Measurements from ENCODE around the gene RBM4B.
A peak's percentile ranks its signal among the peaks of the same experiment; 100 is the strongest.
"Not testable (repeated sequence)": the region's sequence is repeated elsewhere in the genome, so short reads cannot be mapped to it uniquely, and the experiment has no call there.

Gene RBM4B

GRCh38 chr11:66639814-66640340 lies 37.8 kb downstream of the RBM4B start:
- not testable (repeated sequence) for DNase-seq

DNA sequence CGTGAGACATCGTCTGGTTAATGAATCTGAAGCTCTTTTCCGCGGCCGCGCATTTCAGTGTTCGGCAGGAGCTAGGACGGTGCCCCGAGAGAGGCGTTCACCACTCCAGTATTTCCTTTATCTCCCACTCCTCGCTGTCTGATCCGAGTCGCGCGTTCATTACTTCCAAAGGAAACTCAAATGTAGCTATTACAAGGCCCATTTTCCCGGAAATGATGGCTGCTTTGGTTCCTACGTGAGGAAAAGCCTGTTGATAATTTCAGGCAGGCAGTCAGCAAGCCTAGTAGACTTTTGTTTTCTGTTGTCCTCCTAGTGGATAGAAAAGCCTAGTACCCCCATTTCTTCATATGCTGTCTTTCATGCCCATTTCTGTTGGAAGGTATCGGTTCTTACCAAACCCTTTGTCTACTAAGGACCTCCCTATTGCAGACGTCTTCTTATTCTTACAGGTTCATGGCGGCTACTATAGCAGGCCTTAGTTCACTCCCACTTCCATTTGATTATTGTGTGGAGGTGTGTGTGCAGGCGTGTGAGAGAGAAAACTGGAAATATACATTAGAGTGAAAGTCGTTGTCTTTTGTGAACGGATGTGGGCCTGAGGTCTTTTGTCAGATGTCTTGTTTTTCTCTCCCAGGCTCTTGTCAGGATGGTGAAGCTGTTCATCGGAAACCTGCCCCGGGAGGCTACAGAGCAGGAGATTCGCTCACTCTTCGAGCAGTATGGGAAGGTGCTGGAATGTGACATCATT lies 38.4 kb downstream of the RBM4B start:
- DNase-seq = peak; percentile 28

- peak; percentile 100 for DNase-seq
These were observed 39.3 kb downstream of the RBM4B start, which contains the start of gene RBM4 for GRCh38 chr11:66638177-66639065. TSS of gene RBM4 (plus strand) at chr11:66638703. CDS start at chr11:66639712, 1,009 bp downstream.

GRCh38 chr11:66637557-66638176 lies 40.0 kb downstream of the RBM4B start:
- no peak for DNase-seq

DNA sequence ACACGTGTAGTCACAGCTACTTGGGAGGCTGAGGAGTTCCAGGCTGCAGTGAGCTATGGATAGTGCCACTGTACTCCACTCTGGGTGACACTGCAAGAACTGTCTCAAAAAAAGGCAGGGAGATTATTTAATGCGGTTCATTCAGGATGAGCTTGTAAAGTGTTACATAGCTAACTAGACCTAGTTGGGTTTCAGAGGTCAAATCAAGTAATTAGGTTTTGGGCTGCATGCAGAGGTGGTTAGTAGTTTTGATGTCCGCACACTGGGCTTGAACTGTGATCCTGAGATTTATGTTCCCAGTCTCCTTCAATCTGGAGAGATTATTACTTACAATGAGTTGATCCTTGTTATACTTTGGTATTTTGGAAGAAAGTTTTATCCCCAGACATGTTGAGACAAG lies 41.3 kb downstream of the RBM4B start:
- no peak for DNase-seq

DNA sequence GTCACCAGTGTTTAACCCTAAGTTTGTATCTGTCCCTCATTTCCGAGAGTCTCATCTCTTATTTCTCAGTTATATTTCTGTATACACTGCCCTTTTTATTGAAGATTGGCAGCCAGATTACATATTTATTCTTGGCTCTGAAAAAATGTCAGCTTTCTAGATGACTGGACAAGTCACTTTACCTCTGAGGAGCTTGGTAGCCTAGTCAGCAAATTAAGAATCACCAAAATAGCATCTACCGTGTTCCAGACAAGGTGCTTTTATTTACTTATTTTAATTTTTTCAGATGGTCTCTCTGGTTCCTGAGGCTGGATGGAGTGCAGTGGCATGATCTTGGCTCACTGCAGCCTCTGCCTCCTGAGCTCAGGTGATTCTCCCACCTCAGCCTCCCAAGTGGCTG lies 44.7 kb downstream of the RBM4B start:
- no peak for DNase-seq

- no peak for DNase-seq
These were observed 45.8 kb downstream of the RBM4B start for GRCh38 chr11:66631883-66632282.

DNA sequence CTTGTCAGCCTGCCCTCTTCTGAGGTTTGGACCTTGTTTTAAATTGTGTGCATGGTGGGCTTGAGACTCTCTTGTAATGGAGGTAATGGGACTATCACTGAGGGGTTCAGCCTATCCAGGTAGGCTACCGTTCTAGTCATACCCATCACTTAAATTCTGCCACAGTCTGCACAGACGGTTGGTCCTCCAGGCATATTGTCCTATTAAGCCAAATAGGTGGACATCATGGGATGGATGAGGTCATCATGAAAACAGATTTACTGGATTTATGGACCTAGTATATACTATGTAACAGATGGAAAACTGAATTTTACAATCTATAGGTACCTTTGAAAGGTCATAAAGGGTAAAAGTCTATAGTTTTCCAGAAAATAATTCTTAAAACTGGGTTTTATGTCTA lies 48.3 kb downstream of the RBM4B start:
- DNase-seq = no peak

- DNase-seq = no peak
These were observed 49.6 kb downstream of the RBM4B start for GRCh38 chr11:66628061-66628603.

- no peak for DNase-seq
These were observed 50.8 kb downstream of the RBM4B start for GRCh38 chr11:66626926-66627325.

- no peak for DNase-seq
These were observed 51.3 kb downstream of the RBM4B start for GRCh38 chr11:66626382-66626781.

DNA sequence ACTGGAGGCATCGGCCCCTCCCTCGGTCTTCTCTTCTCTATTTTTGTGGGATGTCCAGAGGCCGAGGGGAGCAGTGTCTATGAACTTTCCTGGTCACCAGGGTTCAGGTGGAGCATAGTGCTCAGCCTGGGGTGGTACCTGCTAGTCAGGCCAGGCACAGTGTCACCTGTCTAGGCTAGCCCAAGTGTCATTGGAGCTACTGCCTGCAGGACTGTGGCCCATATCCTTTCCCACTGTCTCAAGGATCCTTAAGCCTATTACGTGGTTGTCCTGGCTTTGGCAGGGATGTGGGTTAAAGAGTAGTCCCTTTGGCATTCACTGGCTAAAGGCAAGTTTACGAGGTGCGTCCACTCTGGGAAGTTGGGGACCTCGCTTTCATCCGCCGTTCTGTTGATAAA lies 51.9 kb downstream of the RBM4B start:
- DNase-seq = no peak

DNA sequence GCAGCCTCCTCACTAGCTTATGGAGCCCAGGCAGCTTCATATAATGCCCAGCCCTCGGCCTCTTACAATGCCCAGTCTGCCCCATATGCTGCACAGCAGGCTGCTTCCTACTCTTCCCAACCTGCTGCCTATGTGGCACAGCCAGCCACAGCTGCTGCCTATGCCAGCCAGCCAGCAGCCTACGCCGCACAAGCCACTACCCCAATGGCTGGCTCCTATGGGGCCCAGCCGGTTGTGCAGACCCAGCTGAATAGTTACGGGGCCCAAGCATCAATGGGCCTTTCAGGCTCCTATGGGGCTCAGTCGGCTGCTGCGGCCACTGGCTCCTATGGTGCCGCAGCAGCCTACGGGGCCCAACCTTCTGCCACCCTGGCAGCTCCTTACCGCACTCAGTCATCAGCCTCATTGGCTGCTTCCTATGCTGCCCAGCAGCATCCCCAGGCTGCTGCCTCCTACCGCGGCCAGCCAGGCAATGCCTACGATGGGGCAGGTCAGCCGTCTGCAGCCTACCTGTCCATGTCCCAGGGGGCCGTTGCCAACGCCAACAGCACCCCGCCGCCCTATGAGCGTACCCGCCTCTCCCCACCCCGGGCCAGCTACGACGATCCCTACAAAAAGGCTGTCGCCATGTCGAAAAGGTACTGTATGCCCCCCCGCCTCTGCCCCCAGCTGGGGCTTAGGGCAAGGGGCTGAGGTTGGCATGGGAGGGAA lies 52.5 kb downstream of the RBM4B start:
- DNase-seq = no peak

DNA sequence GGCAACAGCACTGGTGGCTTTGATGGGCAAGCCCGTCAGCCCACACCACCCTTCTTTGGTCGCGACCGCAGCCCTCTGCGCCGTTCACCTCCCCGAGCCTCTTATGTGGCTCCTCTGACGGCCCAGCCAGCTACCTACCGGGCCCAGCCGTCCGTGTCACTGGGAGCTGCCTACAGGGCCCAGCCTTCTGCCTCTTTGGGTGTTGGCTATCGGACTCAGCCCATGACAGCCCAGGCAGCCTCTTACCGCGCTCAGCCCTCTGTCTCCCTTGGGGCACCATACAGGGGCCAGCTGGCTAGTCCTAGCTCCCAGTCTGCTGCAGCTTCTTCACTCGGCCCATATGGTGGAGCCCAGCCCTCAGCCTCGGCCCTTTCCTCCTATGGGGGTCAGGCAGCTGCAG lies 53.2 kb downstream of the RBM4B start:
- no peak for DNase-seq

GRCh38 chr11:66619080-66619554 lies 58.6 kb downstream of the RBM4B start:
- peak; percentile 8 for DNase-seq

- no peak for DNase-seq
These were observed 60.4 kb downstream of the RBM4B start for GRCh38 chr11:66617155-66617834.

DNA sequence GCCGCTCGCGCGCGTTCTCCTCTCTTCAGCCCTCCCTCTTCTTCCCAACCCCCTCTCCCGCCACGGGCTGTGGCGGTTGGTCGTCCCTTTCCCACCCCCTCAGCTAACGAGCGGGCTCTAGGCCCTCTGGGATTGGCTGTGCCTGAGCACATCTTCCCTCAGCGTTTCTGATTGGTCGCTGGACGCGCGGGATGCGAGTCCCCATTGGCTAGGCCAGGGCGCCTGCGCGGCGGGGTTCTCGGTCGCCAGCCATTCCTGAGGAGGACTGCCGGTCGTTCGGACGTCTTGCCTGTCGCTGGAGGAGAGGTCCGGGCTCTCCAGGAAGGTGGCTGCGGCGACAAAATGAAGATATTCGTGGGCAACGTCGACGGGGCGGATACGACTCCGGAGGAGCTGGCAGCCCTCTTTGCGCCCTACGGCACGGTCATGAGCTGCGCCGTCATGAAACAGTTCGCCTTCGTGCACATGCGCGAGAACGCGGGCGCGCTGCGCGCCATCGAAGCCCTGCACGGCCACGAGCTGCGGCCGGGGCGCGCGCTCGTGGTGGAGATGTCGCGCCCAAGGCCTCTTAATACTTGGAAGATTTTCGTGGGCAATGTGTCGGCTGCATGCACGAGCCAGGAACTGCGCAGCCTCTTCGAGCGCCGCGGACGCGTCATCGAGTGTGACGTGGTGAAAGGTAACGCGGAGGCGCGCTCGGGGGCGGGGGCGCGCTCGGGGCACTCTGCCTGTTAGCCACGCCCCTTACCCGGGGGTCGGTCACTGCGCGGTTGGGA lies 61.1 kb downstream of the RBM4B start, which contains the start of gene RBM14:
TSS of gene RBM14 (plus strand) at position 252 of the 776 bp plus-strand sequence. CDS start at position 343, 91 bp downstream.
- peak; percentile 99 for DNase-seq

Measured in fibroblast of skin of abdomen (primary cell).